ENCODE data around the gene MYO7B.

The MYO7B gene

GRCh38 chr2:127611076-127611925 is 75.8 kb downstream of the MYO7B start:
- no peak for DNase-seq

GRCh38 chr2:127612111-127612822 is 76.8 kb downstream of the MYO7B start:
- DNase-seq = no peak

GRCh38 chr2:127614246-127614645 is 78.8 kb downstream of the MYO7B start:
- DNase-seq = no peak

GRCh38 chr2:127614731-127615130 is 79.2 kb downstream of the MYO7B start:
- DNase-seq = no peak

- DNase-seq = no peak
Measured at GRCh38 chr2:127615511-127616166, 80.2 kb downstream of the MYO7B start.

- DNase-seq = no peak
Measured at GRCh38 chr2:127618551-127619202, 83.2 kb downstream of the MYO7B start.

GRCh38 chr2:127619203-127619590 is 83.7 kb downstream of the MYO7B start:
- DNase-seq = no peak

- DNase-seq = no peak
Measured at GRCh38 chr2:127619877-127620705, 84.6 kb downstream of the MYO7B start.

- no peak for DNase-seq
Measured at GRCh38 chr2:127620866-127621265, 85.4 kb downstream of the MYO7B start.

- no peak for DNase-seq
Measured at GRCh38 chr2:127621981-127622431, 86.5 kb downstream of the MYO7B start.

- no peak for DNase-seq
Measured at GRCh38 chr2:127622561-127623387, 87.3 kb downstream of the MYO7B start.

- DNase-seq = no peak
Measured at GRCh38 chr2:127623388-127624319, 88.2 kb downstream of the MYO7B start.

GRCh38 chr2:127624320-127624755 is 88.9 kb downstream of the MYO7B start:
- no peak for DNase-seq

GRCh38 chr2:127624756-127625571 is 89.5 kb downstream of the MYO7B start:
- DNase-seq = no peak

GRCh38 chr2:127625572-127625951 is 90.1 kb downstream of the MYO7B start:
- no peak for DNase-seq

GRCh38 chr2:127626175-127626574 is 90.7 kb downstream of the MYO7B start:
- DNase-seq = no peak

- DNase-seq = no peak
Measured at GRCh38 chr2:127626917-127627739, 91.6 kb downstream of the MYO7B start.
